Loucy (cell line): ENCODE measurements around the gene OPHN1.

Source experiments
- CTCF ChIP-seq: fragments of 200-600 bp; sonication (generic); conservative IDR thresholded peaks from 2 replicates; pipeline ENCODE4 v1.5.1; 2014; ENCODE audit warnings: mild to moderate bottlenecking, antibody characterized with exemption, low read length
- EZH2phosphoT487 ChIP-seq: fragments of 200-600 bp; IDR thresholded peaks from 2 replicates; pipeline ENCODE4 v1.6.1; 2018; ENCODE audit warnings: antibody characterized with exemption, mild to moderate bottlenecking, moderate library complexity, borderline replicate concordance

- TF ChIP-seq CTCF (no peak), EZH2phosphoT487 (no peak)
These were observed 21.8 kb upstream of the OPHN1 start for GRCh38 chrX:68455151-68455510.
